H4 (cell line): ENCODE data around the gene GSTT2B. TPM values are rescaled to one million over a fixed set of nuclear protein-coding genes. Genes with fewer than 3 reads are reported as not detected.
A peak's percentile ranks its signal among the peaks of the same experiment; 100 is the strongest.
"Not testable (repeated sequence)": the region's sequence is repeated elsewhere in the genome, so short reads cannot be mapped to it uniquely, and the experiment has no call there.

ENCODE experiments used
- DNase-seq: peaks from one replicate; pipeline ENCODE4 v3.0.0-alpha.2; 2015; ENCODE audit warnings: low spot score
- total RNA-seq: library from RNA; depleted of rRNA; stranded (reverse); fragments of >200 nt; shearing (Covaris generic); gene quantifications from 2 replicates; pipeline ENCODE4 v1.2.3, GENCODE V29; 2014

Gene GSTT2B
- total RNA-seq, 1 experiment from 2014 or later = 5.2 TPM

DNA sequence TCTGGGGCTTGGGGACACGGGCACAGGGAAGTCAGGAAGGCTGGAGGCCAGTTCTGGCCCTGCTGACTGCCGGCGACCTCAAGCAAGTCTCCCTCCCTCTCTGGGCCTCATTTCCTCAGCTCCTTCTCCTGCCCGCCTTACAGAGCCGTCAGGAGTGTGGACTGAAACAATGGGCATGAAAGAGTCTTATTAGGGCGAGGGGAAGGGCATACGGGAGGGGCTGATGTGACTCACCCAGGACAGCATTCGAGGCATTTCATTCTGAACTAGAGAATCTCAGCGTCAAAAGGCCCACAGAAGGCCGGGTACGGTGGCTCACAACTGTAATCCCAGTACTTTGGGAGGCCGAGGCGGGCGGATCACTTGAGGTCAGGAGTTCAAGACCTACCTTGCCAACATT lies 20.8 kb downstream of the GSTT2B start:
- DNase-seq = not testable (repeated sequence)

DNA sequence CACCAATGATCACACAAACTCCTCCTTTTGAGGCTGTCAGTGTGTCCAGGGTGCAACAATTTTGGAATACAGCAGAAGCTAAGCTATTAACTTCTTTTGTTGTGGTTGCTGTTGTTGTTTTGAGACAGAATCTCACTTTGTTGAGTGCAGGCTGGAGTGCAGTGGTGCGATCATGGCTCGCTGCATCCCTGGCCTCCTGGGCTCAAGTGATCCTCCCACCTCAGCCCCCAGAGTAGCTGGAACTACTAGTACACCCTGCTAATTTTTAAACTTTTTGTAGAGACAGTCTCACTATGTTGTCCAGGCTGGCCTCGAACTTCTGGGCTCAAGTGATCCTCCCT lies 22.0 kb downstream of the GSTT2B start:
- no peak for DNase-seq

DNA sequence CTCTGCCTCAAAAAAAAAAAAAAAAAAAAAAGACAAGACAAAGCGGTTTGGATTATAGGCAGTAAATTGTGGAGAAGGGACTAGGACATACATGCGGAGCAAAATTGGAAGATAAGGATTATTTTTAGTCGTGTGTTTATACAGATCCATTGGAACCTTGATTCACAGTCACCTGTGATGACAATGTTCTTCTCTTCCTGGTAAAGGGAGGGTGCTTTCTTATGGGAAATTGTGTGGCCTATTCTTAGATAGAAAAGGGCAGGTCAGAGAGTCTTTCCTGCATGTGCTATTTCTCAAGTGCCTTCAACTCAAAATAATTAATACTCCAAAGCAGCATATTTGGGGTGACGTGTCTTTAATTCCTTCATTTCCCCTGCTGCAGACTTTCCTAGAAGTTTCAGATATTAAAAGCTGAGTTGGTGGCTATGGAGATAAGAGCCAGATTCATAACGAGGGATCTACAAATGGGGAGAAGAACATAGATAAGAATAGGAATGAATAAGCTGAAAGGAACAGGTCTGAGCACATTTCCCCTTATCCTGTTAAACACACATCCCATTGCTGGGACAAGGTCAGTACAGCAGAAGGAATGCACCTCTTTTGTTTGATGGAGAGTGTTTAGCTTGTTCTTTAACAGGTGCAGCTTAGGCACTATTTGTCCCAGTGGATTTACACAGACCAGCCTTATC lies 22.5 kb downstream of the GSTT2B start:
- DNase-seq = no peak

DNA sequence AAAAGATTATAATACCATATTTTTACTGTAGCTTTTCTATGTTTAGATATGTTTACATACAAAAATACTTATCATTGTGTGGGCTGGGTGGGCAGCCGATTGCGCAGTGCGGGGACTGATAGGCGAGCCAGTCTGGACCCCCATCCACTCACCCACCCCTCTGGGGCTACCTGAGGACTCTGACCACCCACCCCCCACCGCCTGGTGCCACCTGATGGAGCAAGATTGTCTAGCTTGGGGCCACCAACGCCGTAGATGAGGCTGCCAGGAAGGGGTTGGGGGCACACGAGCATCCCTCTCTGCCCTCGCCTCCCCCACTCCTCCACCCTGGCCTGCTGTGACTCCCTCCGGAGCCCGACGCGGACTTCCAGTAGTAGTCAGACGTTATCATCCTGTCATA lies 34.4 kb downstream of the GSTT2B start:
- no peak for DNase-seq

DNA sequence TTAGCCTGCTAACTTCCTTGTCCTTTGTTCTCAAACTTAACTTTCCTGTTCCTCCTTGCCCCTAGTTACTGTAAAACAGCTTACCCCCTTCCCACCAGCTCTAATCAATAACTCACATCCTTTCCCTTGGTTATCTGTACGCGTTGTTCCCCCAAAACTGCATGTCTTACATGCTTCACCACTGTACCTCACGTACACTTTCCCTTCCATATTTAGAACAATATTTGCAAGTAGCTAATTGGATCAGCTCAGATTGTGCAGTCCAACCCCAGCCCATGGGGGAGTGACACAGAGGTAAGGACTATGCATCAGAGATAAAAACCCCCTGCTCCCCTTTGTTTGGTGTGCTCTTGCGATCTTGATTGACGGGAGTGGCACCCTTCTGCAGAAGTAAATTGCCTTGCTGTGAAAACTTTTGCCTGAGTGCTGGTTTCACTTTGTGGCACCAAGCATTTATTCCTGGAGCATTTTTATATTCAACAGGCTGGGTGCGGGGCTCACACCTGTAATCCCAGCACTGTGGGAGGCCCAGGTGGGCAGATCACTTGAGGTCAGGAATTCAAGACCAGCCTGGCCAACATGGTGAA lies 35.9 kb downstream of the GSTT2B start:
- DNase-seq = no peak

DNA sequence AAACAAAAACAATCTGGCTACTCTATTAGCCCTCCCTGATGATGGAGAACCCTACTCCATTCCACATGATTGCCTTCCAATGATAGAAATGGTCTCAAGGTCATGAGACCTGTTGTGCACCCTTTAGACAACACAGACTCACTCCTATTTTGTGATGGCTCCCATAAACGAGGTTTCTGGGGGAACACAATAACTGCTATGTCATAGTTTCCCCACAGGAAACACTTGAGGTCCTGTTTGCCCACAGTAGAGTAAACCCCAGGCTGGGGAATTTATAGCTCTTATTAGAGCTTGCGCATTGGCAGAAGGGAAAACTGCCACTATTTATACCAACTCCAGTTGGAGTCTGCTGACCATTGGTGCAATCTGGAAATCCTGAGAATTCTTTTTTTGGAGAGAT lies 38.1 kb downstream of the GSTT2B start:
- DNase-seq = no peak

DNA sequence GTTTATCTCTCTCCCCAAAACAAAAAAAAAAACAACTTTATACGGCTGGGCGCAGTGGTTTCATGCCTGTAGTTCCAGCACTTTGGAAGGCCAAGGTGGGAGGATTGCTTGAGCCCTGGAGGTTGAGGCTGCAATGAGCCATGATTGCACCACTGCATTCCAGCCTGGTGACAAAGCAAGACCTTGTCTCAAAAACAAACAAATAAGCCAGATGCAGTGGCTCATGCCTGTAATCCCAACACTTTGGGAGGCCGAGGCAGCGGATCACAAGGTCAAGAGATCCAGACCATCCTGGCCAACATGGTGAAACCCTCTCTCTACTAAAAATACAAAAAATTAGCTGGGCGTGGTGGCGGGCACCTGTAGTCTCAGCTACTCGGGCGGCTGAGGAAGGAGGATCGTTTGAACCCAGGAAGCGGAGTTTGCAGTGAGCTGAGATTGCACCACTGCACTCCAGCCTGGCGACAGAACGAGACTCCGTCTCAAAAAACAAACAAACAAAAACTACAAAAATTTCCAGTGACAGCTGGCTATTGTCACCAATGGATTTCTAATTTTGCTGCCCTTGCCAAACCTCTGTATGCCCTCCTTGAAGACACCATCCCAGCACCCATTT lies 39.3 kb downstream of the GSTT2B start:
- DNase-seq = peak; percentile 9

DNA sequence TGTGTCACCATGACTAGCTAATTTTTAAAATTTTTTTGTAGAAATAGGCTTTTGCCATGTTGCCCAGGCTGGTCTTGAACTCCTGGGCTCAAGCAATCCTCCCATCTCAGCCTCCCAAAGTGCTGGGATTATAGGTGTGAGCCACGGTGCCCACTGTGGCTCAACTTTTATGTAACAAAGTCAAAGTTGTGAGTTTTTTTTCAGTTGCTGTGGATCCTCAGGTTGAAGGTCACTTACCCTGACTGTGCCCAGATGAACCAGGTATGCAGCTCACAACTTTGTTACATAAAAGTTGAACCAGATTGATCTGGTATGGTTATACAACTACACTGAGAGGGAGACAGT lies 40.8 kb downstream of the GSTT2B start:
- not testable (repeated sequence) for DNase-seq

DNA sequence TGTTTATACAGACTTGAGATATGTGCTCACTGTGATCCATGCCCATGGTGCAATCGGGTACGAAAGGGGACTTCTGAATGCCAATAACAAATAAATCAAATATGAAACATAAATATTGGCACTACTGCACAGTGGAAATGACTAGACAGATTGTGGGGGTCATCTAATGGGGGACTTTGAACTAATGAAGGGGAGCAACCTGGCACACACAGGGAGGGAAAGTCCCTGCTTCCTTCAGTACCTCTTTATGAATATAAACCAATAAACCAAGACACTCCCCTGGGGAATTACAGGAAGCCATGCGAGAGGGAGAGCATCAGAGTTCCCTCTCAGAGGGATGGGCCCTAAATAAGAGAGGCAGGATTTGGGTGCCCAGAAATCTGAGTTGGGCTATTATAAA lies 45.7 kb downstream of the GSTT2B start:
- no peak for DNase-seq

DNA sequence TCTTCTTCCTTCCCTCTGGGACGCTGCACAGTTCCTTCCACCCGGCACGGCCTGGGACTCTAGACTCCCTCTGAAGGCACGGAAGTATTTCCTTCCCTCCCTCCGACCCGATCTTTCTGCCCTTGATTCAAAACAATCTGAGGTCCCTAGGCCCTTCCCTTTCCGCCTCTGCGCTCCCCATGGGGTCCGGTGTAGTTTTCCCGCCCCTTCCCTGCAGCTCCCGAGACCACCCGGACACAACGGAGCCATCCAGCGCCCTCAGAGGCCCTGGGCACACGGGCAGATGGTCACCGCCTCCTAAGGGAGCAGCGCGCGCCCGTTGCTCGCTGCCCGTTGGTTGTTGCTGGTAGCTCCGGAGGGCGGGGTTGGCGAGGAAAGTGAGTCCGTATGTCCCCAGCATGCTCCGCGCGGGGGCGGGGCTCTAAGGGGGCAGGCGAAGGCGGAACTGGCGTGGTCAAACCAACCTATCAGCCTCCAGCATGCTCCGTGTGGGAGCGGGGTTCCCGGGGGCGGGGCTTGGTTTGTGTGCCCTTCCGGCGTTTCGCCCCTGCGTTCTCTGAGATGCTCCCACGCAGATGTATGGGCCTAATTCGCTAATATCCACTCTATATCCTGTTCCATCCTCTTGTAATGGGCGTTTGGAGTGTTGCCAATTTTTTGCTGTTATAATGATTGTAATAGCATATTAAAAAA lies 47.2 kb downstream of the GSTT2B start:
- peak; percentile 97 for DNase-seq

DNA sequence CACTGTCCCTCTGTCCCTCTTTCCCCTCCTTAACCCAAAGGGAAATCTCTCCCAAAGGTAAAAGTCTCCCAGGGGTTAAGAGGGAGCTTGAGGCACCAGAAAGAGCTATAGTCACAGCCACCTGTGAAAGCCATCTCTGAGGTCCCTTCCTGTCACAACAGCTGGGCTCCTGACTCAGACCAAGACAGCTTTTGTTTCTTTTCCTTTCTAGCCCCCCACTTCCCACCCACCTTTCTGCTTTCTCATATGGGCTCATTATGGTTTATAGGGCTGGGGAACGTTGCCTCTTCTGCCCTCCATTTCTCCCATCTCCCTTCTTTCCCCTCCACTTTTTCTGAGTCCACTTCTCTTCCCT lies 47.7 kb downstream of the GSTT2B start:
- no peak for DNase-seq

DNA sequence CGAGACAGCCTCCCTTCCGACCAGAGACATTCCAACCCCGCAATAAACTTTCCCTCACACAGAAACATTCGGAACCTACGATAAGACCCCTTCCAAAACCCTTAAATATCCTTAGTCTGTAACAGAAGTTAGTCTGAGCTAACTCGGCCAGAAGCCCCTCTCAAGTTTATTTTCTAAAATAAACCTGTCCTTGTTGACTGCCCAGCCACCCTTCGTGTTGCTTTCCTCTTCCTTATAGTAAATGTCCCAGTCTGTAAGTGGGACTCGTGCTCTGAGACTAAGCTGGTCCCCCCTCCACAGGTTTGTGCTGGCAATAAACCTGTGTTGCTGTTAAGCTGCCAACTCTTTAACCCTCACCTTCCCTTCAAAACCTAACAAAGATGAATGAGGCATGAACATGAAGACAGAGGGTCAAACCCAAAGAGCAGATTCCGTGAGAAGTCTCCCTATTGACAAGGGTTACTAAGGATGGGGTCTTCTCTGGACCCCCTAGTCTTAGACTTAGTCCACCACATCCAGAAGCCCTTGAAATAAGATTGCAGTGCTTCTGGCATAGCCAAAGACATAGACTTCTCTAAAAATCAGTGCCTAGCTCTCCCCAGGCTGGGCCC lies 48.6 kb downstream of the GSTT2B start:
- no peak for DNase-seq

DNA sequence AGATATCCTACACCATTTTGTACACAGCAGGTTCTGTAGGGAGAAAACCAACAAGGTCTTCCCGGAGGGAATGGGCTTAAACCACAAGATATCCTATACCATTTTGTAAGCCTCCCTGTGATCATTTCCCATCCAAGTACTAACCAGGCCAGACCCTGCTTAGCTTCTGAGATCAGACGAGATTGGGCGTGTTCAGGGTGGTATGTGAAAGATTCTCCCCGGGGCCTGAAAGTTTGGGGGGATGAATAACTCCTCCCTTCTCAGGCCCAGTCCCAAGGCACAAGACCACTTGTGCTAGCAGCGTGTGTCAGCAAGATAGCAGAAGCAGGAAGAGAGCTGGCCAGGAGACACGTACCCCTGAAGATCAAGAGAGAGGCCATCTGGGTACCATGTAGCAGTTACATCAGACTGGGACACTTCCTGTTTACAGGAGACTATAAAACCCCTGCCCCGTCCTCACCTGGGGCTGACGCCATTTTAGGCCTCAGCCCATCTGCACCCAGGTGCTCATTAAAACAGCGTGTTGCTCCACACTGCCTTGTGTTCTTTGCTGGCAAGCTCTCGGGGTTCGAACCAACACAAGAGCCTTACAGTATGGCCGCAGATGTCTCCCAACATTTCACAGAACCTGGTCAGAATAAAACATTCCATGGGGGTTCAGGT lies 49.5 kb downstream of the GSTT2B start:
- no peak for DNase-seq

DNA sequence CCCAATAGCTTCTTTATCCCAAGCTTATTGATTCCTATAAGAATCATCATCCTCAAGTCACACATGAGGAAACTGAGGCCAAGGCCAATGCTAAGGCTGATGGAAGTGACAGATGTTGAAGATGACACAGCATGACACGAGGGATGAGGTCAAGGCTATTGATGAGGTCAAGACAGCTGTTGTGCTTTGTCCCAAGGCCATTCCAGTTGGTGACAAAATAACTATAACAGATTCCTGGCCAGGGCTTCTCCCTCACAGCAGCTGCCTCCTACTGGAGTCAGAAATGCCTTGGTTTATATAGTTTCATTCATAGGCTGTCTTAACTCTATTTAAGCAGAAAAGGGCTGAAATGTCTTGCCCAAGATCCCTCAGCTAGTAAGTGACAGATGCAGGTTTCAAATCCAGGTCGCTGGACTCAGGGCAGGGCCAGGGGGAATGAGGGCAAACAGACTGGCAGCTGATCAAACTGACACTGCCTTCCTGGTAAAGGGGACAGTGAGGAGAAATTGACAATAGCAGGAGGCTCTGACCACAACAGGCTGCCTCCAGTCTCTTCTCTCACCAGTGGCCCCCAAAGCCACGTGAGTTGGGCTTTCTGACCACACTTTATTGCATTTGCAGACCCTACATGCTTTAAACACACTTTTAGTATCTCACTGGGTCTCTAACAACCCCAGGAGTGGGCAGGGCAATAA lies 50.4 kb downstream of the GSTT2B start:
- no peak for DNase-seq

DNA sequence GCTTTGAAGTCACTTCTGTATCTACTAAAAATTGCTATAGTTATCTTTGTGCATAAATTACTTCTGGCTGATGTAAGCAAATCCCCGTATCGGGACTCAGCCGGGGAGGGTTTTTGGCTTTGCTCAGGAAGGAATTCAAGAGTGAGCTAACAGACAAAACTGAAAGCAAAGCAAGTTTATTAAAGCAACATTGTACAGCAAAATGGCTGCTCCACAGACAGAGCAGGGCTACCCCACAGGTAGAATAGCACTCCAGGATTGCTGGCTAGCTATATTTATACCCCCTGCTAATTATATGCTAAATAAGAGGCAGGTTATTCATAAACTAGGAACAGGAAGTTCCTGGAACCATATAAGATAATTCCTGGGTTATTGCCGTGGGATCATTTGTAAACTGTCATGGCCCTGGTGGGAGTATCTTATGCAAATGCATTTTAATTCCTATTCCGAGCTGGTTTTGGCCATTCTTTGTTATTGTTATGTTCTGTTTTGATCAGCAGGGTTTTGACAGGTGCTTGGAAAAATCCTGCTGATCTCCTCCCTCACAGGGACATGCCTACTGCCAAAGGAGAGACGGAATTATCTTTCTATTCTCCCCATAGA lies 51.6 kb downstream of the GSTT2B start:
- DNase-seq = no peak

DNA sequence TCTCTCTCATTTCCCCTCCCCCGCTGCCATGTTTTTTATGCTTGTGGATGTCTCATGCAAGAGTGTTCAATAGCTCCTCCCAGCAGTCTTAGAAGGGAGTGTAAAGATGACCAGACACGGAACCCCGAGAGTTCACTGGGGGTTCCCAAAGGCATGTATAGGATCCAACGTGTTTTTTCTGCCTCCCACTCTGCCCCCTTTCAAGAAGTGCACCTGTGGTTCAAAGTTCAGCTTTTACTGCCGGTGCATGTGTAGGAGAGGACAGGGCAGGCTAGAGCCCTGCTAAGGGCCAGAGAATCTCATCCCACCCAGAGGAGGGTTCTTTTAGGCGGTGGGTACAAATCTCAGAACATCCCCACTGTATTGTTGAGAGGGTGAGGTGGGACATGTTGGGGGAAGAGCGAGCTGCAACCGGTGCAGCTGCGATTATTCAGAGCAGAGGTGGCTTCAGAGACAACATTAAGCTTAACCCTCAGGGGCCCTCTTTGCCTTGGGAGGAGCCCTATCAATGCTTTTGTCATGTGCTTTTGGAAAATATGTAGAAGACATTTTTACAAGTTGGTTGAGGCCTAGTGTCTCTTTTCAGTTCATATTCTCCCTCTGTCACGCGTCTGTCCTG lies 52.3 kb downstream of the GSTT2B start:
- DNase-seq = no peak

DNA sequence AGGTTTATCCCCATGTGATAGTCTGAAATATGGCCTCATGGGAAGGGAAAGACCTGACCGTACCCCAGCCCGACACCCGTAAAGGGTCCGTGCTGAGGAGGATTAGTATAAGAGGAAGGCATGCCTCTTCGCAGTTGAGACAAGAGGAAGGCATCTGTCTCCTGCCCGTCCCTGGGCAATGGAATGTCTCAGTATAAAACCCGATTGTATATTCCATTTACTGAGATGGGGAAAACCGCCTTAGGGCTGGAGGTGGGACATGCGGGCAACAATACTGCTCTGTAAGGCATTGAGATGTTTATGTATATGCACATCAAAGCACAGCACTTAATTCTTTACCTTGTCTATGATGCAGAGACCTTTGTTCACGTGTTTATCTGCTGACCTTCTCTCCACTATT lies 53.6 kb downstream of the GSTT2B start:
- not testable (repeated sequence) for DNase-seq
